Measurements from ENCODE around the gene CLCN4. TPM values are rescaled to one million over a fixed set of nuclear protein-coding genes. Genes with fewer than 3 reads are reported as not detected.

Gene CLCN4
- total RNA-seq, 2 experiments from 2014 or later = 0.25 TPM; not detected in 1

- POLR2A ChIA-PET = no interaction called here
Observed at GRCh38 chrX:10197279-10198210, 40.8 kb downstream of the CLCN4 start.

GRCh38 chrX:10198254-10198653 lies 41.5 kb downstream of the CLCN4 start:
- Mint-ChIP-seq H3K27ac (no peak overlapping the region), H3K9me3 (no peaks in the 10 kb centered on the region), H3K36me3 (no peaks in the 10 kb centered on the region), H3K4me3 (no peak overlapping the region), H3K27me3 (peaks cover 2% of the 10 kb centered on the region), H3K4me1 (peaks cover 3% of the 10 kb centered on the region)
- POLR2A ChIA-PET = no interaction called here
- ATAC-seq (ENCODE audit: low read depth) = no peak
- no peak for DNase-seq

More at GRCh38 chrX:10197279-10198210, 40.8 kb downstream of the CLCN4 start:
- Mint-ChIP-seq H3K27me3 (peaks cover 2% of the 10 kb centered on the region), H3K36me3 (no peaks in the 10 kb centered on the region), H3K27ac (no peak overlapping the region), H3K9me3 (no peaks in the 10 kb centered on the region), H3K4me1 (peaks cover 3% of the 10 kb centered on the region), H3K4me3 (no peak overlapping the region)
- DNase-seq = no peak
- no peak for ATAC-seq (ENCODE audit: low read depth)

GRCh38 chrX:10199212-10199611 lies 42.4 kb downstream of the CLCN4 start:
- no peak overlapping the region for H3K4me3 Mint-ChIP-seq
- H3K27ac Mint-ChIP-seq = no peak overlapping the region
- no peaks in the 10 kb centered on the region for H3K9me3 Mint-ChIP-seq
- ATAC-seq (ENCODE audit: low read depth) = no peak
- POLR2A ChIA-PET = no interaction called here
- H3K36me3 Mint-ChIP-seq = no peaks in the 10 kb centered on the region
- H3K4me1 Mint-ChIP-seq = peaks cover 3% of the 10 kb centered on the region
- no peak for DNase-seq
- peaks cover 2% of the 10 kb centered on the region for H3K27me3 Mint-ChIP-seq

- Mint-ChIP-seq H3K36me3 (no peaks in the 10 kb centered on the region), H3K9me3 (no peaks in the 10 kb centered on the region), H3K27ac (no peak overlapping the region), H3K4me1 (peaks cover 3% of the 10 kb centered on the region), H3K27me3 (peaks cover 2% of the 10 kb centered on the region), H3K4me3 (no peak overlapping the region)
- ATAC-seq (ENCODE audit: low read depth) (no peak), DNase-seq (no peak)
- POLR2A ChIA-PET = no interaction called here
Observed at GRCh38 chrX:10203617-10204016, 46.8 kb downstream of the CLCN4 start.

- DNase-seq (no peak), ATAC-seq (ENCODE audit: low read depth) (no peak)
- H3K9me3 Mint-ChIP-seq = no peaks in the 10 kb centered on the region
- no peaks in the 10 kb centered on the region for H3K27me3 Mint-ChIP-seq
- no peaks in the 10 kb centered on the region for H3K4me1 Mint-ChIP-seq
- H3K4me3 Mint-ChIP-seq = no peak overlapping the region
- no peaks in the 10 kb centered on the region for H3K36me3 Mint-ChIP-seq
- no peak overlapping the region for H3K27ac Mint-ChIP-seq
- POLR2A ChIA-PET = no interaction called here
Observed at GRCh38 chrX:10206317-10206716, 49.5 kb downstream of the CLCN4 start.

GRCh38 chrX:10208281-10208856 lies 51.6 kb downstream of the CLCN4 start:
- no peak for DNase-seq
- Mint-ChIP-seq H3K36me3 (no peaks in the 10 kb centered on the region), H3K27me3 (no peaks in the 10 kb centered on the region), H3K9me3 (no peaks in the 10 kb centered on the region), H3K4me3 (no peak overlapping the region), H3K27ac (no peak overlapping the region), H3K4me1 (no peaks in the 10 kb centered on the region)
- no peak for ATAC-seq (ENCODE audit: low read depth)
- POLR2A ChIA-PET = no interaction called here

GRCh38 chrX:10208953-10209352 lies 52.2 kb downstream of the CLCN4 start:
- H3K36me3 Mint-ChIP-seq = no peaks in the 10 kb centered on the region
- ATAC-seq (ENCODE audit: low read depth) = no peak
- no peak overlapping the region for H3K27ac Mint-ChIP-seq
- POLR2A ChIA-PET = no interaction called here
- H3K9me3 Mint-ChIP-seq = no peaks in the 10 kb centered on the region
- no peaks in the 10 kb centered on the region for H3K27me3 Mint-ChIP-seq
- H3K4me1 Mint-ChIP-seq = no peaks in the 10 kb centered on the region
- DNase-seq = no peak
- no peak overlapping the region for H3K4me3 Mint-ChIP-seq

GRCh38 chrX:10212395-10212794 lies 55.6 kb downstream of the CLCN4 start:
- no peak overlapping the region for H3K4me3 Mint-ChIP-seq
- H3K36me3 Mint-ChIP-seq = no peaks in the 10 kb centered on the region
- DNase-seq (no peak), ATAC-seq (ENCODE audit: low read depth) (no peak)
- H3K27me3 Mint-ChIP-seq = no peaks in the 10 kb centered on the region
- no peak overlapping the region for H3K27ac Mint-ChIP-seq
- no peaks in the 10 kb centered on the region for H3K9me3 Mint-ChIP-seq
- H3K4me1 Mint-ChIP-seq = no peaks in the 10 kb centered on the region
- POLR2A ChIA-PET = no interaction called here

- Mint-ChIP-seq H3K27ac (no peak overlapping the region), H3K36me3 (no peaks in the 10 kb centered on the region), H3K4me1 (no peaks in the 10 kb centered on the region), H3K9me3 (no peaks in the 10 kb centered on the region), H3K27me3 (no peaks in the 10 kb centered on the region), H3K4me3 (no peak overlapping the region)
- DNase-seq (no peak), ATAC-seq (ENCODE audit: low read depth) (no peak)
- POLR2A ChIA-PET = no interaction called here
Observed at GRCh38 chrX:10213716-10214115, 56.9 kb downstream of the CLCN4 start.

- DNase-seq (no peak), ATAC-seq (ENCODE audit: low read depth) (no peak)
- Mint-ChIP-seq H3K9me3 (no peaks in the 10 kb centered on the region), H3K4me3 (no peak overlapping the region), H3K4me1 (no peaks in the 10 kb centered on the region), H3K27ac (no peak overlapping the region), H3K36me3 (no peaks in the 10 kb centered on the region), H3K27me3 (no peaks in the 10 kb centered on the region)
- POLR2A ChIA-PET = no interaction called here
Observed at GRCh38 chrX:10216208-10216607, 59.4 kb downstream of the CLCN4 start.

GRCh38 chrX:10217198-10217597 lies 60.4 kb downstream of the CLCN4 start:
- H3K4me1 Mint-ChIP-seq = no peaks in the 10 kb centered on the region
- no peaks in the 10 kb centered on the region for H3K27me3 Mint-ChIP-seq
- POLR2A ChIA-PET = no interaction called here
- DNase-seq = no peak
- H3K9me3 Mint-ChIP-seq = no peaks in the 10 kb centered on the region
- no peak overlapping the region for H3K27ac Mint-ChIP-seq
- no peak overlapping the region for H3K4me3 Mint-ChIP-seq
- no peak for ATAC-seq (ENCODE audit: low read depth)
- H3K36me3 Mint-ChIP-seq = no peaks in the 10 kb centered on the region

- POLR2A ChIA-PET = no interaction called here
- ATAC-seq (ENCODE audit: low read depth) (no peak), DNase-seq (no peak)
- Mint-ChIP-seq H3K36me3 (no peaks in the 10 kb centered on the region), H3K4me1 (no peaks in the 10 kb centered on the region), H3K9me3 (no peaks in the 10 kb centered on the region), H3K27me3 (peaks cover 4% of the 10 kb centered on the region), H3K27ac (no peak overlapping the region), H3K4me3 (no peak overlapping the region)
Observed at GRCh38 chrX:10221651-10222050, 64.9 kb downstream of the CLCN4 start.

- POLR2A ChIA-PET = no interaction called here
- no peaks in the 10 kb centered on the region for H3K36me3 Mint-ChIP-seq
- peaks cover 4% of the 10 kb centered on the region for H3K27me3 Mint-ChIP-seq
- H3K4me1 Mint-ChIP-seq = no peaks in the 10 kb centered on the region
- no peak overlapping the region for H3K27ac Mint-ChIP-seq
- ATAC-seq (ENCODE audit: low read depth) (no peak), DNase-seq (no peak)
- H3K4me3 Mint-ChIP-seq = no peak overlapping the region
- no peaks in the 10 kb centered on the region for H3K9me3 Mint-ChIP-seq
Observed at GRCh38 chrX:10223276-10223675, 66.5 kb downstream of the CLCN4 start.

GRCh38 chrX:10223781-10224180 lies 67.0 kb downstream of the CLCN4 start:
- Mint-ChIP-seq H3K4me1 (no peaks in the 10 kb centered on the region), H3K27ac (no peak overlapping the region), H3K4me3 (no peak overlapping the region), H3K9me3 (no peaks in the 10 kb centered on the region), H3K36me3 (no peaks in the 10 kb centered on the region), H3K27me3 (peaks cover 4% of the 10 kb centered on the region)
- POLR2A ChIA-PET = no interaction called here
- DNase-seq (no peak), ATAC-seq (ENCODE audit: low read depth) (no peak)

Data from activated naive CD8-positive, alpha-beta T cell treated with anti-CD3 and anti-CD28 coated beads, Interleukin-2, amount 10 ng/mL, durations not matched to agents 7 days and 5 days (primary cell).